Panc1 (cell line): ENCODE data around the gene MFGE8. TPM values are rescaled to one million over a fixed set of nuclear protein-coding genes. Genes with fewer than 3 reads are reported as not detected.

ENCODE experiments used
- ATAC-seq: fragments of 200-7000 bp; cut with Tn5 transposase; 2 replicates; pipeline ENCODE4 v1.9.1; 2020; ENCODE audit warnings: mild to moderate bottlenecking, moderate library complexity
- BruUV-seq: library from RNA; stranded (reverse); fragments of 400-500 nt; replicated peaks from 2 replicates; lab custom pipeline; 2021; lab: Mats Ljungman, UMichigan
- CTCF ChIA-PET: fragments of 300-600 bp; sonication (Branson Sonifier 250); formaldehyde crosslinking; loops from one replicate; lab custom pipeline; 2022; ENCODE audit warnings: antibody characterized with exemption; lab: Charles Lee
- POLR2A ChIA-PET: fragments of 300-600 bp; sonication (Branson Sonifier 250); formaldehyde crosslinking; loops from one replicate; lab custom pipeline; 2022; ENCODE audit warnings: antibody characterized with exemption; lab: Charles Lee
- DNase-seq: peaks from one replicate; pipeline ENCODE4 v3.0.0-alpha.2; 2010; ENCODE audit warnings: low read depth, low spot score
- H3K27ac ChIP-seq: 2 replicates; pipeline ENCODE4 v1.5.1; 2011; ENCODE audit warnings: mild to moderate bottlenecking, low read length, inconsistent platforms
- H3K27me3 ChIP-seq: fragments of 200-500 bp; sonication (Bioruptor generic); 2 replicates; pipeline ENCODE4 v1.6.0; 2014; ENCODE audit warnings: low read length, inconsistent platforms; ENCODE audit not compliant: control insufficient read depth, insufficient read depth
- H3K36me3 ChIP-seq: fragments of 200-500 bp; sonication (Bioruptor generic); 2 replicates; pipeline ENCODE4 v1.5.1; 2014; ENCODE audit warnings: inconsistent platforms, mild to moderate bottlenecking, low read length, moderate library complexity; ENCODE audit not compliant: control insufficient read depth, insufficient read depth
- H3K4me1 ChIP-seq: 2 replicates; pipeline ENCODE4 v1.5.1; 2011; ENCODE audit warnings: inconsistent platforms, mild to moderate bottlenecking, low read length, moderate library complexity; ENCODE audit not compliant: control insufficient read depth, insufficient read depth
- H3K4me3 ChIP-seq, 2 experiments: 2 replicates each; pipeline ENCODE4 v1.5.1; 2011 to 2012; ENCODE audit warnings: low read depth in 2 of 2, low read length in 2 of 2, mild to moderate bottlenecking in 2 of 2, inconsistent platforms in 1 of 2, moderate library complexity in 1 of 2
- H3K9me3 ChIP-seq: fragments of 200-500 bp; sonication (Bioruptor generic); 2 replicates; pipeline ENCODE4 v1.5.1; 2014; ENCODE audit warnings: low read depth, mild to moderate bottlenecking, inconsistent platforms, low read length, moderate library complexity; ENCODE audit not compliant: control insufficient read depth, insufficient read depth
- POLR2AphosphoS5 ChIP-seq: IDR thresholded peaks from 2 replicates; pipeline ENCODE4 v1.6.1; 2012; ENCODE audit warnings: mild to moderate bottlenecking, low read depth, low read length, moderate library complexity
- REST ChIP-seq, 2 experiments: IDR thresholded peaks; 2 replicates each; pipeline ENCODE4 v1.6.1; 2011 to 2012; ENCODE audit warnings: low read depth in 2 of 2, control low read depth in 1 of 2, low read length in 1 of 2, mild to moderate bottlenecking in 1 of 2, moderate library complexity in 1 of 2; ENCODE audit not compliant: insufficient read depth in 1 of 2
- SIN3A ChIP-seq: IDR thresholded peaks from 2 replicates; pipeline ENCODE4 v1.6.1; 2012; ENCODE audit warnings: low read depth, mild to moderate bottlenecking, low read length, moderate library complexity, borderline replicate concordance; ENCODE audit not compliant: insufficient read depth
- TCF7L2 ChIP-seq: IDR thresholded peaks from 2 replicates; pipeline ENCODE4 v1.6.1; 2011; ENCODE audit warnings: mild to moderate bottlenecking, low read depth, low read length, inconsistent platforms
- in situ Hi-C: cut with HindIII; loops from 2 replicates; pipeline ENCODE4 v1.10.0; 2016; ENCODE audit warnings: low sequenced_read_pairs, low pct_unique_long_range_greater_than_20kb
- intact Hi-C: fragments of 100-400 bp; cut with micrococcal nuclease; formaldehyde crosslinking; loops from one replicate; pipeline ENCODE4 v1.10.0; 2022; ENCODE audit not compliant: unreplicated experiment
- total RNA-seq: library from RNA; stranded (reverse); gene quantifications from one replicate; pipeline ENCODE4 v1.2.1, GENCODE V29; 2021; ENCODE audit not compliant: unreplicated experiment
- TF ChIP-seq, protein P1 (sequence below): fragments of 450-650 bp; IDR thresholded peaks from 2 replicates; pipeline ENCODE4 v1.5.1; 2017; ENCODE audit warnings: mild to moderate bottlenecking

The MFGE8 gene
- total RNA-seq, 1 experiment from 2014 or later: 1,799 TPM

GRCh38 chr15:88908697-88909621 is 4.2 kb downstream of the MFGE8 start:
- Histone ChIP-seq H3K9me3 (no peaks in the 10 kb centered on the region), H3K27me3 (no peaks in the 10 kb centered on the region), H3K27ac (peak overlapping the region; percentile 97), H3K36me3 (peaks cover 15% of the 10 kb centered on the region), H3K4me3 (peak overlapping the region; percentile 66 to 90), H3K4me1 (peaks cover 76% of the 10 kb centered on the region)
- in situ Hi-C loops: no loop called here
- no peak for DNase-seq
- POLR2A ChIA-PET: interaction anchor here (0.6 kb wide), 1 partner anchor 8 kb away, joined by 5 read pairs; no protein-coding TSS in a partner anchor
- CTCF ChIA-PET: interaction anchor here (0.8 to 0.9 kb wide), 2 partner anchors 73 to 269 kb away, joined by 4 to 5 read pairs; no protein-coding TSS in a partner anchor
- ATAC-seq: no peak
- TF ChIP-seq TCF7L2: no peak
- peak; percentile 12; the same call in 1 of the 2 replicates for TF ChIP-seq POLR2AphosphoS5
- intact Hi-C loops: no loop called here
- no TSS peak for BruUV-seq

DNA sequence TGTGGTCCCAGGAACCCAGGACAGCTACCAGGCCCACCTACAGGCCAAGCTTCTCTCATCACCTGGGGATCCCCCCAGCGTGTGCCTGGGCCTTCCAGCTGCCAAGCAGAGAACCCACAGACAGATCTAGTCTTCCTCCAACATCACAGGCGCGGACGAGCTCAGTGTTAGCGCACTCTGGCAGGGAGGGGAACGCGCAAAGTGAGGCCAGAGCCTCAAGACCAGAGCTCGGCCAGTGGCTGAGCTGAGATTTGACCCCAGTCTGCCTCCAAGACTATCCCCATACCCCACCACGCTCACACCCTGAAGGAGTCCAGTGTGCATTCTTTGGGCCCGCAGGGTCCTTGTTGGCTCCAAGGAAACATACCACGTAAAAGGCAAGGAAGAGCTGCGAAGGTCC is 5.1 kb downstream of the MFGE8 start:
- peak overlapping the region in 1 of 2 experiments; percentile 90; a peak in 2 of 4 replicates for H3K4me3 ChIP-seq
- ATAC-seq (no peak), DNase-seq (no peak)
- no peak for TF ChIP-seq REST (IDR thresholded peaks at IDR 0.05; ENCODE audit: insufficient read depth in 1 of 2, low read depth in 2 of 2, low read length in 1 of 2)
- TF ChIP-seq, protein P1, sequence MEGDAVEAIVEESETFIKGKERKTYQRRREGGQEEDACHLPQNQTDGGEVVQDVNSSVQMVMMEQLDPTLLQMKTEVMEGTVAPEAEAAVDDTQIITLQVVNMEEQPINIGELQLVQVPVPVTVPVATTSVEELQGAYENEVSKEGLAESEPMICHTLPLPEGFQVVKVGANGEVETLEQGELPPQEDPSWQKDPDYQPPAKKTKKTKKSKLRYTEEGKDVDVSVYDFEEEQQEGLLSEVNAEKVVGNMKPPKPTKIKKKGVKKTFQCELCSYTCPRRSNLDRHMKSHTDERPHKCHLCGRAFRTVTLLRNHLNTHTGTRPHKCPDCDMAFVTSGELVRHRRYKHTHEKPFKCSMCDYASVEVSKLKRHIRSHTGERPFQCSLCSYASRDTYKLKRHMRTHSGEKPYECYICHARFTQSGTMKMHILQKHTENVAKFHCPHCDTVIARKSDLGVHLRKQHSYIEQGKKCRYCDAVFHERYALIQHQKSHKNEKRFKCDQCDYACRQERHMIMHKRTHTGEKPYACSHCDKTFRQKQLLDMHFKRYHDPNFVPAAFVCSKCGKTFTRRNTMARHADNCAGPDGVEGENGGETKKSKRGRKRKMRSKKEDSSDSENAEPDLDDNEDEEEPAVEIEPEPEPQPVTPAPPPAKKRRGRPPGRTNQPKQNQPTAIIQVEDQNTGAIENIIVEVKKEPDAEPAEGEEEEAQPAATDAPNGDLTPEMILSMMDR: no peak
- TF ChIP-seq SIN3A: no peak
- TF ChIP-seq TCF7L2: no peak
- TF ChIP-seq POLR2AphosphoS5: no peak
- H3K36me3 ChIP-seq: peaks cover 19% of the 10 kb centered on the region
- in situ Hi-C loops: no loop called here
- intact Hi-C loops: no loop called here
- peaks cover 77% of the 10 kb centered on the region for H3K4me1 ChIP-seq
- H3K9me3 ChIP-seq: no peaks in the 10 kb centered on the region
- H3K27me3 ChIP-seq: no peaks in the 10 kb centered on the region
- H3K27ac ChIP-seq: peak overlapping the region; percentile 97
- CTCF ChIA-PET: interaction anchor here (0.8 to 0.9 kb wide), 2 partner anchors 74 to 270 kb away, joined by 4 to 5 read pairs; no protein-coding TSS in a partner anchor
- BruUV-seq: no TSS peak
- POLR2A ChIA-PET: interaction anchor here (0.6 kb wide), 2 partner anchors 8 to 74 kb away, joined by 4 to 5 read pairs; no protein-coding TSS in a partner anchor
